ENCODE results near the gene SORBS1. TPM values are rescaled to one million over a fixed set of nuclear protein-coding genes. Genes with fewer than 3 reads are reported as not detected.

SORBS1 gene
- total RNA-seq, 1 experiment from 2014 or later = 0.56 TPM

DNA sequence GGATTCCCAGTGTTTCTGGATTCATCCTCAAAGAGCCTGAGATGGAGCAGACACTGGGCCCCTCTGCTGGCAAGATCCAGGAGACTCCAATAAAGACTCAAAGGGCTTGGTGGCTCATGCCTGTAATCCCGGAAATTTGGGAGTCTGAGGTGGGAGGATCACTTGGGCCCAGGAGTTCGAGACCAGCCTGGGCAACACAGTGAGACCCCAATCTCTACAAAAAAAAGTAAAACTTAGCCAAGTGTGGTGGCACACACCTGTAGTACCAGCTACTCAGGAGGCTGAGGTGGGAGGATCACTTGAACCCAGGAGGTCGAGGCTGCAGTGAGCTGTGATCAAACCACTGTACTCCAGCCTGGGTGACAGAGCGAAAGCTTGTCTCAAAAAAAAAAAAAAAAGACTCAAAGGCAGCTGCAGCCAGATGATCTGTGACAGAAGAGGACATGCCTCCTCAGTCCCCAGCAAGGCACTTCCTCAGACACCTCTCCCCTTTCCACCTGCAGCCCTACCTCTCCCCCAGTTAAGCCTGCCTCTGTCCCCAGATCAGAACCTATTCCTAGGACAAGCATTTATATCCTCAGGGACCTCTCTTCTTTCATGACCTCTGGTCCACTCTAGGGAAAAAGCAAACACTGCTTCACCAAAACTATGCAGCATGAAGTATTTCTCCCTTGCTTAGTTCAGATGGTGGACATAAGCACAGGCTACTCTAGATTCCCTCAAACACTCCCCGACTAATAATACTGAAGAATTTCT lies 298.2 kb downstream of the SORBS1 start:
- H3K4me3 ChIP-seq (ENCODE audit: low read depth, low read length, poor library complexity, severe bottlenecking) = no peak overlapping the region
- no peaks in the 10 kb centered on the region for H3K36me3 ChIP-seq (ENCODE audit: insufficient read depth, low read length, poor library complexity, severe bottlenecking)
- no peak for DNase-seq (ENCODE audit: low spot score)
- BruUV-seq (replicated peaks) = no TSS peak
- TF ChIP-seq, protein P1, sequence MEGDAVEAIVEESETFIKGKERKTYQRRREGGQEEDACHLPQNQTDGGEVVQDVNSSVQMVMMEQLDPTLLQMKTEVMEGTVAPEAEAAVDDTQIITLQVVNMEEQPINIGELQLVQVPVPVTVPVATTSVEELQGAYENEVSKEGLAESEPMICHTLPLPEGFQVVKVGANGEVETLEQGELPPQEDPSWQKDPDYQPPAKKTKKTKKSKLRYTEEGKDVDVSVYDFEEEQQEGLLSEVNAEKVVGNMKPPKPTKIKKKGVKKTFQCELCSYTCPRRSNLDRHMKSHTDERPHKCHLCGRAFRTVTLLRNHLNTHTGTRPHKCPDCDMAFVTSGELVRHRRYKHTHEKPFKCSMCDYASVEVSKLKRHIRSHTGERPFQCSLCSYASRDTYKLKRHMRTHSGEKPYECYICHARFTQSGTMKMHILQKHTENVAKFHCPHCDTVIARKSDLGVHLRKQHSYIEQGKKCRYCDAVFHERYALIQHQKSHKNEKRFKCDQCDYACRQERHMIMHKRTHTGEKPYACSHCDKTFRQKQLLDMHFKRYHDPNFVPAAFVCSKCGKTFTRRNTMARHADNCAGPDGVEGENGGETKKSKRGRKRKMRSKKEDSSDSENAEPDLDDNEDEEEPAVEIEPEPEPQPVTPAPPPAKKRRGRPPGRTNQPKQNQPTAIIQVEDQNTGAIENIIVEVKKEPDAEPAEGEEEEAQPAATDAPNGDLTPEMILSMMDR (conservative IDR thresholded peaks at IDR 0.05; ENCODE audit: low read depth, low read length) = no peak
- TF ChIP-seq EZH2 (IDR thresholded peaks at IDR 0.05; ENCODE audit: borderline replicate concordance, low read depth, low read length, poor library complexity, severe bottlenecking) = no peak
- intact Hi-C loops (cut with micrococcal nuclease; ENCODE audit: unreplicated experiment) = no loop called here
- H3K27ac ChIP-seq (ENCODE audit: low read depth, low read length, poor library complexity, severe bottlenecking) = no peak overlapping the region
- H3K9me3 ChIP-seq (ENCODE audit: low read depth, low read length, poor library complexity, severe bottlenecking) = no peaks in the 10 kb centered on the region
- ChIA-PET POLR2A (ENCODE audit: low non-redundant PET) (no interaction called here), CTCF (interaction anchor here (0.6 kb wide), 1 partner anchor 833 kb away, joined by 6 read pairs; no protein-coding TSS in a partner anchor)
- peaks cover 4% of the 10 kb centered on the region for H3K27me3 ChIP-seq (replicated peaks; ENCODE audit: insufficient read depth, low read depth, low read length, poor library complexity)
- H3K4me1 ChIP-seq (ENCODE audit: insufficient read depth, low read length, poor library complexity, severe bottlenecking) = no peaks in the 10 kb centered on the region

DNA sequence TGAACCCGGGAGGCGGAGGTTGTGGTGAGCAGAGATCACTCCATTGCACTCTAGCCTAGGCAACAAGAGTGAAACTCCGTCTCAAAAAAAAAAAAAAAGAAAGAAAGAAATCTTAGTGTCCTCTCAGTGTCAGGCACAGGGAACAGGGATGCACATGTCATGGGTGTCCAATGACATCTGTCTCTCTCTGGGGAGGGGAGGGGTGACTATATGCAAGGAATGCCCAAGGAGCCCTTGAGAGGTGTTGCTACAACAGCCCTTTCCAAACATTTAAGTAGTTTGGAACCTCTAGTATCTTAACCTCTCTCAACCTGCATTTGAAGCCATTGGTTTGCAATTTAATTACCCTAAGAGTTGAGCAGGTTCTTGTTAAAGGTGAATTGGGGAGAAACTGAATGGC lies 299.2 kb downstream of the SORBS1 start:
- no peak overlapping the region for H3K4me3 ChIP-seq (ENCODE audit: low read depth, low read length, poor library complexity, severe bottlenecking)
- BruUV-seq (replicated peaks) = no TSS peak
- no peaks in the 10 kb centered on the region for H3K9me3 ChIP-seq (ENCODE audit: low read depth, low read length, poor library complexity, severe bottlenecking)
- intact Hi-C loops (cut with micrococcal nuclease; ENCODE audit: unreplicated experiment) = no loop called here
- TF ChIP-seq, protein P1 (conservative IDR thresholded peaks at IDR 0.05; ENCODE audit: low read depth, low read length) = no peak
- TF ChIP-seq EZH2 (IDR thresholded peaks at IDR 0.05; ENCODE audit: borderline replicate concordance, low read depth, low read length, poor library complexity, severe bottlenecking) = no peak
- POLR2A ChIA-PET (ENCODE audit: low non-redundant PET) = no interaction called here
- H3K27me3 ChIP-seq (replicated peaks; ENCODE audit: insufficient read depth, low read depth, low read length, poor library complexity) = no peaks in the 10 kb centered on the region
- DNase-seq (ENCODE audit: low spot score) = no peak
- CTCF ChIA-PET = no interaction called here
- no peak overlapping the region for H3K27ac ChIP-seq (ENCODE audit: low read depth, low read length, poor library complexity, severe bottlenecking)
- no peaks in the 10 kb centered on the region for H3K36me3 ChIP-seq (ENCODE audit: insufficient read depth, low read length, poor library complexity, severe bottlenecking)
- H3K4me1 ChIP-seq (ENCODE audit: insufficient read depth, low read length, poor library complexity, severe bottlenecking) = no peaks in the 10 kb centered on the region

Other genes with a start within 250 kb of the SORBS1 start
- gene ALDH18A1, start 95.3 kb upstream of the SORBS1 start, total RNA-seq (2021) = 85.2 and 88.0 TPM in 2 replicates
- gene TCTN3, start 132.6 kb upstream of the SORBS1 start, total RNA-seq (2021) = 40.2 and 42.5 TPM in 2 replicates
- gene ENTPD1, start 194.8 kb upstream of the SORBS1 start, total RNA-seq (2021) = 0.37 and 0.92 TPM in 2 replicates

Data from A673 (cell line).